ACC112 (cell line): ENCODE results near the gene CECR2.

Source experiments
- H2AFZ ChIP-seq: fragments of 200-600 bp; sonication (generic); one replicate; pipeline ENCODE4 v1.6.0; 2017; ENCODE audit warnings: antibody characterized with exemption, low read length; ENCODE audit not compliant: unreplicated experiment
- H3K27ac ChIP-seq: fragments of 200-600 bp; sonication (generic); 2 replicates; pipeline ENCODE4 v1.5.1; 2014; ENCODE audit warnings: low read depth, mild to moderate bottlenecking, antibody characterized with exemption, low read length, moderate library complexity
- H3K27me3 ChIP-seq: fragments of 200-600 bp; sonication (generic); 2 replicates; pipeline ENCODE4 v1.6.1; 2014; ENCODE audit warnings: mild to moderate bottlenecking, antibody characterized with exemption, low read length, moderate library complexity, mixed read lengths; ENCODE audit not compliant: insufficient read depth
- H3K36me3 ChIP-seq: fragments of 200-600 bp; sonication (generic); 2 replicates; pipeline ENCODE4 v1.6.1; 2016; ENCODE audit warnings: mild to moderate bottlenecking, antibody characterized with exemption, low read length, moderate library complexity, mixed read lengths; ENCODE audit not compliant: insufficient read depth
- H3K4me1 ChIP-seq: fragments of 200-600 bp; sonication (generic); one replicate; pipeline ENCODE4 v1.6.1; 2016; ENCODE audit warnings: low read length, mixed read lengths; ENCODE audit not compliant: insufficient read depth, unreplicated experiment, control insufficient read depth
- H3K4me3 ChIP-seq: fragments of 200-600 bp; sonication (generic); 2 replicates; pipeline ENCODE4 v1.5.1; 2014; ENCODE audit warnings: mild to moderate bottlenecking, low read depth, low read length
- H3K79me2 ChIP-seq: fragments of 200-600 bp; sonication (generic); one replicate; pipeline ENCODE4 v1.6.0; 2016; ENCODE audit warnings: low read length; ENCODE audit not compliant: control insufficient read depth, unreplicated experiment, insufficient read depth

Gene CECR2

DNA sequence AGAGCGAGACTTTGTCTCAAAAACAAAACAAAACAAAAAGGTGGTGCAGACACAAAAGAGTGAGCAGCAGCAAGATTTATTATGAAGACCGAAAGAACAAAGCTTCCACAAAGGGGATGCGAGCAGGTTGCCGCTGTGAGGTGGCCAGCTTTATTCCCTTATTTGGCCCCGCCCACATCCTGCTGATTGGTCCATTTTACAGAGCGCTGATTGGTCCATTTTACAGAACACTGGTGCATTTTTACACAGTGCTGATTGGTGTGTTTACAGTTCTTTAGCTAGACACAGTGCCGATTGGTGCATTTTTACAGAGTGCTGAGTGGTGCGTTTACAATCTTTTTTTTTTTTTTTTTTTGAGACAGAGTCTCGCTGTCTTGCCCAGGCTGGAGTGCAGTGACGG is 77.4 kb downstream of the CECR2 start:
- Histone ChIP-seq H3K79me2 (no peaks in the 10 kb centered on the region), H3K4me3 (no peak overlapping the region), H3K4me1 (peaks cover 4% of the 10 kb centered on the region), H3K36me3 (no peaks in the 10 kb centered on the region), H3K27ac (no peak overlapping the region), H3K27me3 (no peaks in the 10 kb centered on the region), H2AFZ (no peak overlapping the region)

DNA sequence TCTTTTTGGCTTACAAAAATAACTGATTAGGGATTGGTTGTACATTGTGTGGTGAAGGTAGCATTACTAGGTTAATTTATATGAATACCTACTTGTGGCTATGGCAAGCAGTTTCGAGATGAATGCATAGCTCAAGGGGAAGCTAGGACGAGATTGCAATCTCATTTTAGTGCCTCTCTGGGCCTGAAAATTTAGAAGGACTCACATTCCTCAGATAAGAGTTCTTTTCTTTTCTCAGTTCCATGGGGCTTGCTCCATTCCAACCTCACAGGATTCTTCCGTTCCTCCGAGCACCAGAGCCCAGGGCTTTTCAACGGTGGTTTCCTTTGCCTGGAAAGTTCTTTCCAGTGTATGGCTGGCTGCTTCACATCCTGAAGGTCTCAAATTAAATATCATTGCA is 82.1 kb downstream of the CECR2 start:
- Histone ChIP-seq H3K79me2 (no peaks in the 10 kb centered on the region), H3K27ac (no peak overlapping the region), H3K4me3 (no peak overlapping the region), H3K4me1 (no peaks in the 10 kb centered on the region), H3K36me3 (no peaks in the 10 kb centered on the region), H2AFZ (no peak overlapping the region), H3K27me3 (no peaks in the 10 kb centered on the region)

DNA sequence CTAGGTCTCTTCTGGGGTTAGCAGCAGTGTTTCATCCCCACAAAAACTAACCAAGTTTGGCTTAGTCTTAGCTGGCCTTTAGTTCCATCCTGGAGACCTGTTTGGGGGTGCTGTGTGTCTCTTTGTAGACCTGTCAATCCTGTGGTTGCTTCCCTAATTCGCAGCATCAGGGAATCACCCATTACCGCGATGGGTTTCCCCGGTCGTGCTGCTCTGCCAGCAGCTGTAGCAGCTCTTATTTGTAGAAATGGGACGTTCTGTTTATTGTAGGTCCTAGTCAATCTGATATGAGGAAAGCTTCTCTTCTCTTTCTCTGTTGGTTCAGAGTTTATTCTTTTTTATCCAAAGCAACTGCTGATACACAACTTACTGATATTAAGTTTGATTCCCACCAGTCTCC is 91.6 kb downstream of the CECR2 start:
- H3K27me3 ChIP-seq, result peaks cover 16% of the 10 kb centered on the region; the same call in 1 of the 2 replicates
- no peaks in the 10 kb centered on the region for H3K4me1 ChIP-seq
- H3K27ac ChIP-seq, result no peak overlapping the region
- no peak overlapping the region for H2AFZ ChIP-seq
- H3K36me3 ChIP-seq, result no peaks in the 10 kb centered on the region
- H3K79me2 ChIP-seq, result no peaks in the 10 kb centered on the region
- H3K4me3 ChIP-seq, result no peak overlapping the region

DNA sequence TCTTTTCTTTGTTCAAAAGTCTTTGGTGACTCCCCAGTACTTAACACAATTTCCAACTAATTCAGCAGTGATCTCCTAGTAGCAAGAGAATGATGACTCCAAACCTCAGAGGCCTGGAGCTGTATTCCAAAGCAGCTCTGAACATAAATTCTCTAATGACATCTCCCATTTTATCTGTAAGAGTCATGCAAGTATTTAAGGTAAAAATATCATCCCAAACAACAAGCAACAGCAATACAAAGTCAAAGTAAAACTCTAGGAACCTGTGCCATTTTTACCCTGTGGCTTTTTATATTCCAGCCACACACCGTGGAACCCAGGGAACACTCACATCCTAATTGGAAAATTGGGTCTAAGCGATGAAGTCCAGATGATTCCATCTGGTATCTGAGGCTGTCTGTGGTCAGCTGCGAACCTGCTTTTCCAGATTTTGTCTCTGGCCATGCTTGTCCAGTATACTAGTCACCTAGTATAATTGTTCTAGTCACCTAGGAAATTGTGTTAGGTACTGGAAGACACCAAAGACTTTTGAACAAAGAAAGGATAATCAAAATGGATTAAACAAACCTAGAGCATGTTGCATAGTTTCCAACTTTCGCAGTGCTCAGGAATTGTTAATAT is 101.7 kb downstream of the CECR2 start:
- Histone ChIP-seq H2AFZ (no peak overlapping the region), H3K4me3 (no peak overlapping the region), H3K27ac (no peak overlapping the region), H3K79me2 (no peaks in the 10 kb centered on the region), H3K4me1 (peaks cover 8% of the 10 kb centered on the region), H3K27me3 (no peaks in the 10 kb centered on the region), H3K36me3 (no peaks in the 10 kb centered on the region)

DNA sequence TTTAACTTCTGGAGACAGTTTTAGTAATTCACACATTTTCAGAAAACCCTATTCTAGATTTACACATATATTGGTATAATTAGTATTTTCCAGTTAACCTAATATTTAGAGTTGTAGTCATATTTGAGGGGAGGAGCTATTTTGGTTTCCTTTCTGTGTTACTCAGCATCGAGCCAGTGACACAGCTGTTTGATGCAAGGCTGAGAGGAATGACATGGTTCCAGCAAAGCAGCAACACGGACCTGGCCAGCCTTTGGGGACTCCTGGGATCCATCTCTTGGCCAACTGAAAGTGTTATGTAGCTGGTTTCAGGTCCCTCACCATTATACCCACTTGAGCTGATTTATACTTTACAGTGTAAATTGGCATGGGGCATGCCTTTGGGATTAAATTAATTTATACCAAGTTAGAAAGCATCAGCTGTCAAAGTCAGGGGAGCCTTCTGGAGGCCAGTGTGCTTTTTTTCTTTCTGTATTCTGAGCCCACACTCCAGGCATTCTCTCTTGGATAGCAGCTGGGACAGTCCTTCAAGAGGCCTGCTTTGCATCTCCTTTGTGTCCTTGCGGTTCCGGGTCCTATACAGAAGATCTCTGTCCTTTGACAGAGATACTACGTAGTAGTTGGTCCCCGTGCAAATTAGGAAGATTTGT is 102.8 kb downstream of the CECR2 start:
- no peak overlapping the region for H2AFZ ChIP-seq
- no peak overlapping the region for H3K4me3 ChIP-seq
- H3K36me3 ChIP-seq, result no peaks in the 10 kb centered on the region
- H3K4me1 ChIP-seq, result peaks cover 8% of the 10 kb centered on the region
- H3K27ac ChIP-seq, result no peak overlapping the region
- no peaks in the 10 kb centered on the region for H3K79me2 ChIP-seq
- no peaks in the 10 kb centered on the region for H3K27me3 ChIP-seq

DNA sequence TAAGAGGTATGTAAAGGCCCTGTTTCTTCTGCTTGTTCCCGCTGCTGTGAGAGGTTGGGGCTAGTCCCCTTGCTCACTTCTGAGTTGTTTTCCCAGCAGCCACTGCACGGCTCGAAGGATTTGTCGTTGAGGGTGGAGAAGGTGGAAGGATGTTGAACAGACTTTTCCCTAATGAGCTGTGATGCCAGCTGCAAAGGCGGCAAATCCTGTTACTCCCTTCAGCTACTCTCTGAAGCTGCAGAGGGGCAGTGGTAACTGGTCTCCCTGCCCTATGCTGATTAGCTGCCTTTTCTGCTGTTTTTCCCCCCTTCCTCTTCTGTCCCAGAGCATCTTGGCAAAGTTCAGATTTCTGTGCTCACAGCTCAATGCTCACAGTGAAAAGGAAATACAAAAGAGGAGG is 103.7 kb downstream of the CECR2 start:
- peaks cover 8% of the 10 kb centered on the region for H3K4me1 ChIP-seq
- H3K27ac ChIP-seq, result no peak overlapping the region
- no peak overlapping the region for H3K4me3 ChIP-seq
- no peaks in the 10 kb centered on the region for H3K79me2 ChIP-seq
- H3K27me3 ChIP-seq, result no peaks in the 10 kb centered on the region
- no peak overlapping the region for H2AFZ ChIP-seq
- no peaks in the 10 kb centered on the region for H3K36me3 ChIP-seq

DNA sequence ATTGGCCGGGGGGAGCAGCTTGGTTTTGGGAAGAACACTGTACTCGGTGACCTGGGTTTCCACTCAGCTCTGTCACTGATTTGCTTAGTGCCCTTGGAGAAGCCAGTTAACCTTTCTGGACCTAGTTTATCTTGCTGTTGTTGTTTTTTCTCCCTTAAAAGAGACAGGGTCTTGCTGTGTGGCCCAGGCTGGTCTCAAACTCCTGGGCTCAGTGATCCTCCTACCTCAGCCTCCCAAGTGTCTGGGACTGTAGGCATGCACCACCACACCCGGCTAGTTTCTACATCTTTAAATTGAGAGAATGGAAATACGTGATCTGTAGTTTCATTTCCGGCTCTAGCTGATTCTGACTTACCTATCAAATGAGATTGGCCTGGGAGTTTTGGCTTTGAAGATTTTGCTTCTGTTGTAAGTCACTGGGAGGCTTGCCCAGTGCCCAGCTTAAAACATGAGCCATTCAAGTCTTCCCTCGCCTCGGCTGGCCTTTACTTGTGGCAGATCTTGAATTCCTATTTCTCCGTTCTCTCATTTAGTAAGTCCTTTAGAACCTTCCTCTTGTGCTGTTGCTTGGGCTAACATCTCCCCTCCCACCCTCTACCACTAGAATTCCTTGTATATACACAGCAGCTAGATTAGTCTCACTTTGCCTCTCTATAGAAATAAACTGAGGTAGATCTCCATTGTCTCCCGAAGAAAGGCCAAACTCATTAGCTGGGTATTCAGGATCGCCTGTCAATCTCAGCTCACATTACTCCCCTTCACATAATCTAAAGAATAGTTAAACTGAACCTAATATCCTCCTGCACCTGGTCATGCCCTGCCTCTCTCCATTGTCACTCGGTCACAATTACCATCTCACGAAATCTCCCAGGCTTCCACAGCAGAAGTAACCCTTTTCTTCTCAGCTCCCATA is 106.3 kb downstream of the CECR2 start:
- Histone ChIP-seq H3K27me3 (no peaks in the 10 kb centered on the region), H3K36me3 (no peaks in the 10 kb centered on the region), H3K27ac (no peak overlapping the region), H3K4me1 (peaks cover 8% of the 10 kb centered on the region), H3K79me2 (no peaks in the 10 kb centered on the region), H3K4me3 (no peak overlapping the region), H2AFZ (no peak overlapping the region)

DNA sequence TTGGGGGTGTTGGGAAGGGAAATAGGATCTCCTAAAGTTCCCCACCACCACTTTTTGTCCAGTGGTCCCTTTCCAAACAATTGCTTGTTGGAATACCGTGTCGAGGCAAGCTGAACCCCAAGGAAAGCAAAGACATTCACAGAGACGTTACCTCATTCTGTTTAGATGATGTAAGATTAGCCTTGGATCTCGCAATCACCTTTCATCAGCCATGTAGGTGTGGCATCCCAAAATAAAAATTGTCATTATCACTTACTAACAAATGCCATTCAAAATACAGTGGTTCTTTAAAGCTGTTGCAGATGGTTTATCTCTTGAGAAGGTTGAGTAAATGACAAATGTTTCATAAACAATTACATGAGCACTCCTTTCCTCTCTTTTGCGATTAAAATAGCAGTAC is 107.6 kb downstream of the CECR2 start:
- Histone ChIP-seq H3K27me3 (no peaks in the 10 kb centered on the region), H2AFZ (no peak overlapping the region), H3K4me1 (peaks cover 8% of the 10 kb centered on the region), H3K36me3 (no peaks in the 10 kb centered on the region), H3K79me2 (no peaks in the 10 kb centered on the region), H3K4me3 (peak overlapping the region; percentile 74), H3K27ac (peak overlapping the region; percentile 59)

DNA sequence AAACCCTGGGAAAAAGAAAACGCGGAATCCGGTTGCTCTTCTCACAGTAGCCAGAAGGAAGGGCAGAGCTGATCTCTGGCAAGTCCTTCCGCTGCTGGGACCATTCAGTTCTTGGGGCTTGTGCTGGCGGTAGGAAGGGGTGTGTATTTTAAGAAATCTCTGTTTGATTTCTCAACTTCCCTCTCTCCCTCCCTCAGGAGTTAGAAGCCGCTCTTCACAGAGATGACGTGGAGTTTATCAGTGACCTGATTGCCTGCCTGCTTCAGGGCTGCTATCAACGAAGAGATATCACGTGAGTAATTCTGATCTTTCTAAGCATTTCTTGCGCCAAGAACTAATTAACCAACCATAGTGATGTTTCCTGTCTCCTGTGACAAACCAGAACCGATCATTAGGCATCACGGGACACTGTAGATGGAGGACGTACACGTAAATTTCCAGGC is 108.2 kb downstream of the CECR2 start:
- no peaks in the 10 kb centered on the region for H3K79me2 ChIP-seq
- peak overlapping the region; percentile 2 for H2AFZ ChIP-seq
- H3K4me1 ChIP-seq, result peaks cover 2% of the 10 kb centered on the region
- H3K27ac ChIP-seq, result peak overlapping the region; percentile 59
- no peaks in the 10 kb centered on the region for H3K27me3 ChIP-seq
- no peaks in the 10 kb centered on the region for H3K36me3 ChIP-seq
- peak overlapping the region; percentile 74 for H3K4me3 ChIP-seq

DNA sequence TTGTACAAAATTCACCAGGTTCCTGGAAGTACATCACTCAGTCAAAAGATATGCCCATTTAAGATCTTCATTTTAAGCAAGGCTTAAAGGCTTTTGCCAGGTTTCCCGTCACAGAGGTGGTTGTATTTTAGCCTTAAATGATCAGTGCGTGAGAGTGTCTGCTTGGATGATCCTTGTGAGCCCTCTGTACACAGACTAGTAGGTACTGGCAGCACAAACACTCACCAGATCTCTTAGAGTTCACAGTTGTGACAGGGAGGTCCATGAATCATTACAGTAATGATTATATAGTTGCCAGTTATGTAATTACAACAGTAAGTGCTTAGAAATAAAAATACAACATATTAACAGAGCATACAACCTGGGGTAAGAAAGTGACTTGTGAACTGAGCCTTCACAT is 109.9 kb downstream of the CECR2 start:
- Histone ChIP-seq H3K4me3 (no peak overlapping the region), H3K79me2 (no peaks in the 10 kb centered on the region), H2AFZ (no peak overlapping the region), H3K27me3 (no peaks in the 10 kb centered on the region), H3K4me1 (no peaks in the 10 kb centered on the region), H3K36me3 (no peaks in the 10 kb centered on the region), H3K27ac (no peak overlapping the region)
